ENCODE data around the gene RAB3IL1.

GRCh38 chr11:61880031-61880430 is 37.3 kb downstream of the RAB3IL1 start:
- no peak for TF ChIP-seq CTCF (IDR thresholded peaks at IDR 0.05; ENCODE audit: low read depth, low read length, missing input control)
- TF ChIP-seq RXRA (IDR thresholded peaks at IDR 0.05) = no peak
